Nephron (organoid): ENCODE data around the gene SHLD1.

Experiments used
- H3K27ac Mint-ChIP-seq, 3 experiments: 2 replicates each; pipeline ENCODE4 v1.8.0; 2020; ENCODE audit warnings: mixed read lengths in 3 of 3, mild to moderate bottlenecking in 2 of 3, moderate library complexity in 1 of 3
- H3K27me3 Mint-ChIP-seq: 2 replicates; pipeline ENCODE4 v1.8.0; 2021; ENCODE audit warnings: low read depth, mild to moderate bottlenecking, moderate library complexity, mixed read lengths
- H3K36me3 Mint-ChIP-seq: 2 replicates; pipeline ENCODE4 v1.8.0; 2020; ENCODE audit warnings: low read depth, mixed read lengths
- H3K4me1 Mint-ChIP-seq: 2 replicates; pipeline ENCODE4 v1.8.0; 2020; ENCODE audit warnings: mixed read lengths
- H3K4me3 Mint-ChIP-seq, 3 experiments: 2 replicates each; pipeline ENCODE4 v1.8.0; 2020; ENCODE audit warnings: mild to moderate bottlenecking in 3 of 3, mixed read lengths in 3 of 3, moderate library complexity in 2 of 3
- H3K9me3 Mint-ChIP-seq: 2 replicates; pipeline ENCODE4 v1.8.0; 2020; ENCODE audit warnings: mixed read lengths
- TF ChIP-seq, protein P1 (sequence below), 3 experiments: fragments of 200-600 bp; sonication (generic); IDR thresholded peaks; one replicate each; pipeline ENCODE4 v1.5.0; 2021; ENCODE audit warnings: antibody characterized with exemption in 3 of 3; ENCODE audit not compliant: unreplicated experiment in 3 of 3

The SHLD1 gene

DNA sequence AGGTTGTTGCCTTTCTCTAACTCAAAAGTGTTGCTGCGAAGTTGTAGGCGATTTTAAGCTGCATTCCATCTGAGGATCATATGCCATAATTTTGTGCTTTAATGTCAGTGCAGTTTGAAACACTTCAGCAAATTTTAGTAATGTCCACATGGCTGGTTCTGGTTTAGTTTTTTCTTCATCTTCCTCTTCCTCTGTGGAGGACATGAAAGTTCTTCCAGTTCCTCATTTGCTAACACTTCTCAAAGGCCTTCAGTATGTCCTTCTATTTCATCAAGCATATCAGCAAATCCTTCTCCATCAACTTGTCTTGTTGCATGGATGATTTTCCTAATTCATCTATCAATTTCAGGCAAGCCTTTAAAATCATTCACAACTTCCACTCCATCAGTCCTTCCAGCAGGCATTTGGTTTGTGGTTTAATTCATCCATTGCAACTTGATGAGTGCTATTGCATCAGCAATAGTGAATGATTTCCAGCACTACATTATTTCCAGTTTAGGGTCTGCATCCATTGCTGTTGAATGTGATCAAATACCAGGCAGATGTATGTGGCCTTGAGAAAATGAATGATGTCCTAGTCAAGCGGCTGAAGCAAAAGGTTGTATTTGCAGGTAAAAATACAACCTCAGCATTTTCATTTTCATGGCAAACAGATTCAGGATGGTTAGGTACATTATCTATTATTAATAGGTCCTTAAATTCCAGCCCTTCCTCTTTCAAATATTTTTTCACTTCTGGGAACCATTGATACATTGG is 20.2 kb downstream of the SHLD1 start:
- Mint-ChIP-seq H3K36me3 (peaks cover 16% of the 10 kb centered on the region), H3K4me1 (peaks cover 6% of the 10 kb centered on the region), H3K27me3 (no peaks in the 10 kb centered on the region), H3K4me3 (no peak overlapping the region), H3K9me3 (no peaks in the 10 kb centered on the region), H3K27ac (no peak overlapping the region)
- TF ChIP-seq, protein P1, sequence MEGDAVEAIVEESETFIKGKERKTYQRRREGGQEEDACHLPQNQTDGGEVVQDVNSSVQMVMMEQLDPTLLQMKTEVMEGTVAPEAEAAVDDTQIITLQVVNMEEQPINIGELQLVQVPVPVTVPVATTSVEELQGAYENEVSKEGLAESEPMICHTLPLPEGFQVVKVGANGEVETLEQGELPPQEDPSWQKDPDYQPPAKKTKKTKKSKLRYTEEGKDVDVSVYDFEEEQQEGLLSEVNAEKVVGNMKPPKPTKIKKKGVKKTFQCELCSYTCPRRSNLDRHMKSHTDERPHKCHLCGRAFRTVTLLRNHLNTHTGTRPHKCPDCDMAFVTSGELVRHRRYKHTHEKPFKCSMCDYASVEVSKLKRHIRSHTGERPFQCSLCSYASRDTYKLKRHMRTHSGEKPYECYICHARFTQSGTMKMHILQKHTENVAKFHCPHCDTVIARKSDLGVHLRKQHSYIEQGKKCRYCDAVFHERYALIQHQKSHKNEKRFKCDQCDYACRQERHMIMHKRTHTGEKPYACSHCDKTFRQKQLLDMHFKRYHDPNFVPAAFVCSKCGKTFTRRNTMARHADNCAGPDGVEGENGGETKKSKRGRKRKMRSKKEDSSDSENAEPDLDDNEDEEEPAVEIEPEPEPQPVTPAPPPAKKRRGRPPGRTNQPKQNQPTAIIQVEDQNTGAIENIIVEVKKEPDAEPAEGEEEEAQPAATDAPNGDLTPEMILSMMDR (IDR thresholded peaks at IDR 0.05; ENCODE audit: unreplicated experiment in 3 of 3) = no peak

DNA sequence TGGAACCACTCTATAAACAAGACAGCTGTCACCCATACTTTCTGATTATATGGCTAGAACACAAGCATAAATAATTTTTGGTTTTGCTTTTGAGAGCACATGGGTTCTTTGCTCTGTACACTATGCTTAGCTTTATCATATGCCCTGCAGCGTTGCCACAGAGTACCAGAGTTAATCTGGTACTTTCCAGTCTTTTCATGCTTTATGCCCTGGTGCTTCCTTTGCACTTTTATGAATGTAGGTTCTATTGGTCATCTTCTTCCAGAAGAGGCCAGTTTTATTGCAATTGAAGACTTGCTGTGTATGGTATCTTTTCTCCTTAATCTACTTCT is 20.8 kb downstream of the SHLD1 start:
- Mint-ChIP-seq H3K36me3 (peaks cover 16% of the 10 kb centered on the region), H3K4me3 (no peak overlapping the region), H3K27me3 (no peaks in the 10 kb centered on the region), H3K4me1 (peaks cover 6% of the 10 kb centered on the region), H3K9me3 (no peaks in the 10 kb centered on the region), H3K27ac (no peak overlapping the region)
- TF ChIP-seq, protein P1 (IDR thresholded peaks at IDR 0.05; ENCODE audit: unreplicated experiment in 3 of 3) = no peak

DNA sequence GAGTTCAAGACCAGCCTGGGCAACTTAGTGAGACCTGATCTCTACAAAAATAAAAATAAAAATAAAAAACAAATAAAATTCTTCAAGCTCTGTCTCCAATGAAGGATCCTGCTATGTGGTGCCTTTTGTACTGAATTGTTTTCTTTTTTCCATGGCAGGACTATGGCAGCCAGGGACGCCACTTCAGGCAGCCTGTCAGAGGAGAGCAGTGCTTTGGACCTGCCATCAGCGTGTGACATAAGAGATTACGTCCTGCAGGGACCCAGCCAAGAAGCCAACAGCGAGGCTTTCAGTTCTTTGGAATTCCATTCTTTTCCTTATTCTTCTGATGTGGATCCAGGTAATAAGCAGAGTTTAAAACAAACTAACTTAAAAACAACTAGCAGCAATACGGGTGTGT is 22.5 kb downstream of the SHLD1 start:
- H3K9me3 Mint-ChIP-seq = no peaks in the 10 kb centered on the region
- no peaks in the 10 kb centered on the region for H3K27me3 Mint-ChIP-seq
- no peak overlapping the region for H3K27ac Mint-ChIP-seq
- TF ChIP-seq, protein P1 (IDR thresholded peaks at IDR 0.05; ENCODE audit: unreplicated experiment in 3 of 3) = no peak
- peaks cover 15% of the 10 kb centered on the region for H3K36me3 Mint-ChIP-seq
- no peak overlapping the region for H3K4me3 Mint-ChIP-seq
- no peaks in the 10 kb centered on the region for H3K4me1 Mint-ChIP-seq

DNA sequence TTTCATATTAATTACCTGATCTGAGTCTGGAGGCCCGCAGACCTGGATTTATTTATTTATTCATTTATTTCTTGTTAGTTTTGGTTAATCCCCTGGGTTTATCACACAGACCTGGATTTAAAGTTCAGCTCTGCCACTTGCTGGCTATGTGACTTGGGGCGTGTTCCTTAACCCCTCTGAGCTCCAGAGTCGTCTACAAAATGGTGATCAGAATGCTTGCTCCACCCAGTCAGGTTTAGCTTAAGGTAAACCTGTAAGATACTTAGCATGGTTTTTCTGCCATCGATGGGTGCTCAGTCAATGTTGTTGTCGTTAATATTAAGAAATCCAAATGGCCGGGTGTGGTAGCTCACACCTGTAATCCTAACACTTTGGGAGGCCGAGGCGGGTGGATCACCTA is 23.4 kb downstream of the SHLD1 start:
- TF ChIP-seq, protein P1 (IDR thresholded peaks at IDR 0.05; ENCODE audit: unreplicated experiment in 3 of 3) = no peak
- Mint-ChIP-seq H3K4me3 (no peak overlapping the region), H3K36me3 (peaks cover 17% of the 10 kb centered on the region), H3K9me3 (no peaks in the 10 kb centered on the region), H3K27ac (no peak overlapping the region), H3K27me3 (no peaks in the 10 kb centered on the region), H3K4me1 (no peaks in the 10 kb centered on the region)

DNA sequence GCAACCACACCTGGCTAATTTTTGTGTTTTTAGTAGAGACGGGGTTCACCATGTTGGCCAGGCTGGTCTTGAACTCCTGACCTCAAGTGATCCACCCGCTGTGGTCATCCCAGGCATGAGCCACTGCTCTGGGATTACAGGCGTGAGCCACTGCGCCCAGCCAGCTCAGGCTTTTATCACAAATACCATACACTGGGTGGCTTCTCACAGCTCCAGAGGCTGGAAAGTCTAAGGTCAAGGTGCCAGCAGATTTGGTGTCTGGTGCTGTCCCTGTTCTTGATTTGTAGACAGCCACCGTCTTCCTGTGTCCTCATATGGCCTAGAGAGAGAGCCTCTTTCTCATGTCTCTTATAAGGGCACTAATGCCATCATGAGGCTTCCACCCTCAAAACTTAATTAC is 25.9 kb downstream of the SHLD1 start:
- Mint-ChIP-seq H3K4me3 (no peak overlapping the region), H3K27me3 (no peaks in the 10 kb centered on the region), H3K4me1 (peaks cover 6% of the 10 kb centered on the region), H3K36me3 (peaks cover 22% of the 10 kb centered on the region), H3K9me3 (no peaks in the 10 kb centered on the region), H3K27ac (no peak overlapping the region)
- TF ChIP-seq, protein P1 (IDR thresholded peaks at IDR 0.05; ENCODE audit: unreplicated experiment in 3 of 3) = no peak
